Upper lobe of left lung (tissue), 4 donors: ENCODE results near the gene MGMT.

ENCODE experiments used
- EP300 ChIP-seq, 4 donors: sonication (generic); formaldehyde crosslinking; IDR thresholded peaks; one replicate each; pipeline ENCODE4 v1.5.1; 2017; ENCODE audit warnings: antibody characterized with exemption in 4 of 4, control low read depth in 2 of 4
- TF ChIP-seq, protein P1 (sequence below), 6 experiments: fragments of 450-650 bp in 4 of 6; fragments of 200-600 bp in 2 of 6; sonication (generic) in 2 of 6; IDR thresholded peaks; one replicate each; pipeline ENCODE4 v1.5.1; 2016 to 2019; ENCODE audit warnings: antibody characterized with exemption in 6 of 6

DNA sequence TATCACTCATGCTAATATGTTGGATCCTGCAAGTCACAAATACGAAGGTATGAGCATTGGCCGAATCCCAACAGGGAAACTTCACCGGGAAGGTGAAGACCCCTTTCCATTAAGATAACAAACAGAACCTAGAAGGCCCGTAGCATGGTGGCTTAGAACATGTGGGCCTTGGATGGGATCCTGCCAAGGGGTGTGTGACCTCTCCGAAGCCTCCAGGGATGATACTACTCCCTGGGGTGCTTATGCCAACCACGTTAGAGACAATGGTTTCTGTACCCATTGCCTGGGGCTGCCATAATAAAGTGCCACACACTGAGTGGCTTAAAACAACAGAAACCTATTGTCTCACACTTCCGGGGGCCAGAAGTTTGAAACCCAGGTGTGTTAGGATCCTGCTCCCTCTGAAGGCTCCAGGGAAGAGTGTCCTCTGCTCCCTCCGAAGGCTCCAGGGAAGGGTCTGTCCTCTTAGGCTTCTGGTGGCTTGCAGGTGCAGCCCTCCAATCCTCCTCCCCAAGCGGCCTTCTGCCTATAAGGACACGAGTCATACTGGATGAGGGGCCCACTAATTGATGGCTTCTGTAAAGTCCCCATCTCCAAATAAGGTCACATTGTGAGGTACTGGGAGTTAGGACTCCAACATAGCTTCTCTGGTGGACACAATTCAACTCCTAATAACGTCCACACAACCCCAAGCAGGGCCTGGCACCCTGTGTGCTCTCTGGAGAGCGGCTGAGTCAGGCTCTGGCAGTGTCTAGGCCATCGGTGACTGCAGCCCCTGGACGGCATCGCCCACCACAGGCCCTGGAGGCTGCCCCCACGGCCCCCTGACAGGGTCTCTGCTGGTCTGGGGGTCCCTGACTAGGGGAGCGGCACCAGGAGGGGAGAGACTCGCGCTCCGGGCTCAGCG, 992 bp upstream of the MGMT start:
- TF ChIP-seq, protein P1, sequence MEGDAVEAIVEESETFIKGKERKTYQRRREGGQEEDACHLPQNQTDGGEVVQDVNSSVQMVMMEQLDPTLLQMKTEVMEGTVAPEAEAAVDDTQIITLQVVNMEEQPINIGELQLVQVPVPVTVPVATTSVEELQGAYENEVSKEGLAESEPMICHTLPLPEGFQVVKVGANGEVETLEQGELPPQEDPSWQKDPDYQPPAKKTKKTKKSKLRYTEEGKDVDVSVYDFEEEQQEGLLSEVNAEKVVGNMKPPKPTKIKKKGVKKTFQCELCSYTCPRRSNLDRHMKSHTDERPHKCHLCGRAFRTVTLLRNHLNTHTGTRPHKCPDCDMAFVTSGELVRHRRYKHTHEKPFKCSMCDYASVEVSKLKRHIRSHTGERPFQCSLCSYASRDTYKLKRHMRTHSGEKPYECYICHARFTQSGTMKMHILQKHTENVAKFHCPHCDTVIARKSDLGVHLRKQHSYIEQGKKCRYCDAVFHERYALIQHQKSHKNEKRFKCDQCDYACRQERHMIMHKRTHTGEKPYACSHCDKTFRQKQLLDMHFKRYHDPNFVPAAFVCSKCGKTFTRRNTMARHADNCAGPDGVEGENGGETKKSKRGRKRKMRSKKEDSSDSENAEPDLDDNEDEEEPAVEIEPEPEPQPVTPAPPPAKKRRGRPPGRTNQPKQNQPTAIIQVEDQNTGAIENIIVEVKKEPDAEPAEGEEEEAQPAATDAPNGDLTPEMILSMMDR (IDR thresholded peaks at IDR 0.05): no peak
- no peak for TF ChIP-seq EP300 (IDR thresholded peaks at IDR 0.05)
